Measurements from ENCODE around the gene GALC.
A peak's percentile ranks its signal among the peaks of the same experiment; 100 is the strongest.

Gene GALC

DNA sequence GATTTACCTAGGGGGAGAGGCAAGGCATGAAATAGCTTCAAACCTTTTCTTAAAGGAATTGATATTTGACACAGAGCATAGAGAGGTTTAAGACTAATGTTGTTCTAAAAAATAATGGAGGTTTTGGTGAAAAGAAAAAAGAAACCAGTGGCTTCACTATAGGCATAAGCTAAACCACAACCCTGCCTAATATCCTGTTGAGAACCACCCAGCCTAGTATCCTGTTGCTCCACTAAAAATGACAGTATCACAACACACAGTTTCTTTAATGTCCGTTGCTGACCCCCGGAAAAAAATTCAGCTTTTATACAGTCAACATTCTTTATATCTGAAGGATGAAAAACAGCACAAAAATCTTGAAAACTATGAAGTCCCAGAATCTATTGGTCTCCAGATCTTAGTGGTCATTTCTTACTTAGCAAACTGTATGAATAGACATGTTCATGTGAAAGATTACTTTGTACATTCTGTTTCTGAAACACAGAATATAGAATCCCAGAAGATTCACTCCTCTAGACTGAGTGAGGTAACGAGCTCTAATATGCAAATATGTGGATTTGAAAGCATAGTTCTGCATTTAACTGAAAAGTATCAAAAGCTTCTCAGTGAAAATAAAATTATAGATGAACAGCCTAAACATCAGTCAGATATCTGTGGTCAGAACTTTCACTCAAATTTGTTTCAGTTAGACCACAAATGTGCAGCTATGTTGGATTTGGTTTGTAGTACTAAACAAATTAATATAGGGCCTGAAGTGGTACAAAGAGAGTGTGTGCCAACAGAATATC is 40.5 kb downstream of the GALC start:
- no peak for DNase-seq

DNA sequence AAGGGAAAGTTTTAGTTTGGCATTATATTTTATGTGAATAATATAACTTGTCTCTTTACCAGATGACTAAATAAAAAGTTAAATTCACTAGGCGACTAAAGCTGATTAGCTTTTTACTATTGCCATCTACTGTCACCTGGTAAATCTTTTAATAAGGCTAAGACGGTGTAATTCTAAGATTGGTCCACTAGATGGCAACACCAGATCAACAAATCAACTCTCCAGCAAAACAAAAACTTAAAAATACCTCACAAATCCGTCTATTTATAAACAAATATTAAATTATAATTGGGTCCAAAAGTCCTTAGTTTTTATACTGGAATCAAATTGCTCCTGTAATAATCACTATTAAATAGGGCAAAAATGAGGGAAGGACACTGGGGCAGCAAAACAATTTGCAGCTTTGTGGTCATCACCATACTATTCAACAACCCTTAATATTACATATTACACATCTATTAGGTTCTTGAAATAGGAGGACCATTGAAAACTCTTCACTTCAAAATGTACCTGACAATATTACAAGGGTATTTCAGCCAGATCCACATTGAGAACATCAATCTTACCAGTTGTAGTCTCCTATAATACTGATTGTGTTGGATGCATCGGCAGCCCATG is 47.9 kb downstream of the GALC start:
- no peak for DNase-seq

DNA sequence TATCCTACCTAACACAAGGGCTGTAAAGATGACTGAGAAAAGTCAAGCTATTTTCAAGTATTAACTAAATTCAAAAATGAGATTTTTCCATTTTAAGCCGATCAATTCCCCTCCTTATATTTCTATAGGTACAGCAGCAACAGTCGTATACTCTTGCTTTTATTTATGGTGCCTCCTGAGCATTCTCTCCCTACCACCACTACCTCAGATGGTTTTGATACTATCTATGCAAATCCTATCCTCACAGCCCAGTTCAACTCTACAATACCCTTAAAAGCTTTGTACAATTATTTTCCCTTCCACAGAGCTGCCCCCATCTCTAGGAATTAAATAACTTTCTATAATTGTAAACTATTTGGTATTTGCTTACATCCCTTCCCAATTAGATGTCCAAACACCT is 52.1 kb downstream of the GALC start:
- no peak for DNase-seq

DNA sequence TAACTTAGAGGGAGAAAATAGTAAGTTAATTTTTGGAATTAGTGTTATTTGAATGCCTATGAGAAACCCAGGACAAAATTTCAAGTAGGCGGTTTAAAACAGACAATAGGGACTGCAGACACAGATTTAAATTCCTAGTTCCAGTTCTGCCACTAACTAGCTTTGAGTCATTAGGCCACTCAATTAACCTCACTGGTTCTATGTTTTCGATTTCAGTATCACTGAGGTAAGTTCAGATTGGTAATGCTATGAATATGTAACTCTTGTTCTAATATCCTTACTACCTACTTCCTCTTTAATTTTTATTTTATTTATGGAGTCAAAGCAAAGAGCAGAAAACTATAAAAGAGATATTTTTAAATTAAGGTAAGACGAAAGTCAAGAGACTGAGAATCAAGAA is 52.6 kb downstream of the GALC start:
- no peak for DNase-seq

DNA sequence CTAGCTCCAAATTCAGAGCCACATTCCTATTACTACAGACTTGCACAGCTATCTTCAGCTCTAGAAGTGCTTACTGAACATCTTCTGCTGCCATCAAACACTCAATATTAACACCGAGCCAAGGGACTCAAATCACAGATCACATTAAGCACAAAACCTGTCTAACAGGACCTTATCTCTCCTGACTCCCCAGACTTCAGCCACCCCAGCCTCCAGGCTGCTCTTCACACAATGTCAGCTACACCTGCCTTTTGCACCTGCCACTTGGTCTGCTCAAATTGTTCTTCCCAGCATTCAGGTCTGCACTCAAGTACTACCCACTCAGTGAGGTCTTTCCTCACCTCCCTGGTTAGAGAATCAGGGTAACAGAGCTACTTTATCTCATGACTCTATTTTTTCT is 57.1 kb downstream of the GALC start:
- no peak for DNase-seq

DNA sequence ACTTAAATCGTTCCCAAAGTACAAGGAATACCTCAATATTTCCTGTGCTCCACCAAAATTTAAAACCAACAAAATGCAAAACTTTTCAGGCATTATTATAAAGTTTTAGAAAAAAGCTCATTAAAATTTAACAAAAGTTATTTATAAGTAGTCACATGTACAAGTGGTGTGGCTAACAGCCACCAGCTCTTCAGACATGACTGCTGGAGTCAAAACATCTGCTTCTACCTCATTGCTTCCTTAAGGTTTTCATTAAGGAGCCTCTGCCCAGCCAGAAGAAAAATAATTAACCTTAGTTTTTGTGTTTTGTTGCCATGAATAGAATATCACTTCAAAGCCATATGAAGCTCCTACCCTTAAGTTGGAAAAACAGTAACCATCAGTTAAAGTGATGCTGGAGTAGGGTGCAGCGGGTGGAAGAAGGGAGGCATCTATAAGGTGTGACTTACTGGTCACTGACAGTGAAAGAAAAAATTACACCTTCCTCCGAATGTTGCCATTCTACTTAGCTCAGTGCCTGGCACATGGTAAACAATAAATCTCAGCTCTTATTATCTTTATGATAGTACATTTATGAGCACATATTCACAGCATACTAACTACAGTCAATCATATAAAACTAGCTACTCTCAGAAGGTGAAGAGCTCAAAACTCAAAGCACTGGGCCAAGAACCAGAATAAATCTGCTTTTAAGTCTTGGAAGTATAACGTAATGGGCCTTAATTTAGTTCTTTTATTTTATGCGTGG is 57.7 kb downstream of the GALC start:
- DNase-seq, result no peak

DNA sequence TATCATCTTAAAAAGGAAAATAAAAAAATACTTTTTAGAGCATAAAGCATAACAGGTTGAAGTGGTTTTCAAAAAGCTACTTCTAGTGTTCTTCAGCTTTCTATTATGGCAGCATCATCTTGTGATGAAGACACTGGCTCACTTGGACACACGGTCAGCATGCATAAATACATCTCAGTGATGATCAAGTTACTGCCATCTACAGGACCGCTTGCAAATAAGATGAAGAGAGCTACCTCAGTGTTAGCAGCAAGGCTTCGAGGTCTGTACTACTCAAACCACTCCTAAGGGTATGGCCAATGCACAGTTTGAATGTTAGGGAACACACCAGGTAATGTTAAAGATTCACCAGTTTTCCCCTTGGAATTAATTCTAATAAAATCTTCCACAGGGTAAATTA is 58.8 kb downstream of the GALC start:
- no peak for DNase-seq

DNA sequence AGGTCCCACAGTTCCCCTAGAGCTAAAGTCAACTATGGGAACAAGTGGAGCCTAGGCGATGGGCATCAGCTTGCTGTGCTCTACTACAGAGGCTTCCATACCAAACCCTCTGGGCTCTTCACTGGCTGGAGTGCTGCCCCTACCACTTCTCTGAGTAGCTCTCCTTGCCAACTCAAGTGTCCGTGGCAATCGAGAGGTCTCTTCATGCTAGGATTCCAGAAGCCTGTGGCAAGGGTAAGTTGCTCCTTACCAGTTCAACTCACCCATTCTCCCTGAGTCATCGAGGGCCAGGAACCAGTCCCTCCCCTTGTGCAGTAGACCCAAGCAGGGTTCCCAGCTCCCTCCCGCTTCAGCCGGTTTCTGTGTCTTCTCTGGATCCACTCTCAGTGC is 76.1 kb downstream of the GALC start:
- DNase-seq, result no peak

DNA sequence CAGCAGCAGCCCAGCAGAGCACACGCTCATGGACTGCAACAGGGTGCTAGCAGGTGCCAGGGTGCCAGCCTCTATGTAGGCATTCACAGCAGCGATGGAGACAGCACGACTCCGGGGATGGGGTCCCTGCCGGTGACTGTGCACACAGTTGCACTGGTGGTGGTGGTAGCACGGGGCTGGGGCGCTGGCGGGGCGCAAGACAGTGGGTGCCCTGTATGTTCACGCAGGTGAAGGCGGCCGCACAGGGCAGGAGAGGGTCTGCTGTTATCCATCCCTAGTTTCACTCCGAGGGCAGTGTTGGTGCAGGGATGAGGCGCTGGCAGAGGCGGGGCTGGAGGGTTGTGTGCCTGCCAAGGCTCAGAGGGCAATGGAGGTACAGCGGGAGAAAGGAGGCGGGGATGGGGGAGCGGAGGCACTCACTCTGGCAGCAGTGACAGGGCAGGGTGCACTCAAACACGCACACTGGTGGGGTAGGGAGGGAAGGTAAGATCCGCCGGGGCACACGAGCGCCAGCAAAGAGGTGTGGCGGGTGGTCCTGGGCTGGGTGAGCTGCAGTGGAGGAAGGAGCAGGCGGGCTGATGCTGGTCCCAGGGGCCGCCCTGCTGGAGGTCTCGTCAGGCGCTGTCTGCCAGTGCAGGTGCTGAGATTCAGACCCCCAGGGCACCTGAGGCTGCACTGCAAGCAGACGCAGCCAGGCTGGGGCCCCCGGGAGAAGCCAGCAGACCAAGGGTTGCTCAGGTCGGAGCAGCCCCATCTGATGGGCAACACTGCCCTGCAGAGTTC is 76.7 kb downstream of the GALC start:
- DNase-seq, result no peak

DNA sequence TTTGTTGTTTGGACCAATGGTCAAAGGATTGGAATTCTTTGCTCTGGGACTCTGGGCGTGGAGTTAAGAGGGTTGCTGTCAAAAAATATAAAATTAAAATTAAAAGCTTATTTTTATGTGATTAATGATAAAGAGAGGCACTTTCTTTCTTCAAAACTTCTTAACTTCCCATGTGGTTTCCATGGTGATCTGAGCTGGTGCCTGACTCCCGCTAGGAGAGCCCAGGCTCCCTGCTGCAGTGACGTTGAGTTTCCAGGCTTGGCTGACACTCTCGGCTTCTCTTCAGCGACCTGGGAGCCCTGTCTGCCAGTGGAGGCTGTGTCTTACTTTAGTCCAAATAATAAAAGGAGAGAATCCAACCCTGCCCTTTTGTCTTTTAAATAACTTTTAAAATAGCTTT is 84.4 kb downstream of the GALC start:
- DNase-seq, result no peak

DNA sequence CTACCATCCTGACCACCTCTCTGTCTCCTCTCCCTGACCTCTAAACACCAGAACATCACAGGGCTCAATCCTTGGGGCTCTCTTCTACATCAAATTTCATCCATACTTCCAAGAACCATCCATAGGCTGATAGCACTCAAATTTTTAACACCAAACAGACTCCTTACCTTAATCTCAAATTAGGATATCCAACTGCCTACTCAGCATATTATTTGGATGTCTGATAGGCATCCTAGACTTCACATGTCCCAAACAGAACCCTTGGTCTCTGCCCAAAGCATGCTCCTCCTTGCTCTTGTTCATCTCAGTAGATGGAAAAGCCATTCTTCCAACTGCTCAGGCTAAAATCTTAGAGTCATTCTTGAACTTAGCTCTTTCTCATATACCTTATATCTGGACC is 91.3 kb downstream of the GALC start:
- DNase-seq, result no peak

DNA sequence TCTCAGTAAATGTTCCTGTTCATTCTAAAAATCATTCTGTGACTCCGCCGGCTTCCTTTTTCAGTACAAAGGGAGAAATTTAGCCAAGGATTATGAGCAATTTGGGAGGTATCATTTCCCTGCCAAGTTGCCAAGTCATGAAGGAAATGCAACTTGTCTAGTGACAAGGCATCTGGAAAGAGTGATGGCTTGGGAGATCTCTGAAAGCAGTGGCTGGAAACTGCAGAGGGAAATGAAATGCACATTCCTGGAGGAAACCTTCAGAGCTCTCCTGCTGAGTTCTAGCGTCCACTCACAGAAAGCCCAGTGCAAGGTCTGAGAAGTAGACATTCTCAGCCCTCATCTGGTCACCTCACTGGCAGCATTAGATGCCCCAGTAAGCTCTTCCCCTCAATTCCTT is 91.7 kb downstream of the GALC start:
- DNase-seq, result no peak

DNA sequence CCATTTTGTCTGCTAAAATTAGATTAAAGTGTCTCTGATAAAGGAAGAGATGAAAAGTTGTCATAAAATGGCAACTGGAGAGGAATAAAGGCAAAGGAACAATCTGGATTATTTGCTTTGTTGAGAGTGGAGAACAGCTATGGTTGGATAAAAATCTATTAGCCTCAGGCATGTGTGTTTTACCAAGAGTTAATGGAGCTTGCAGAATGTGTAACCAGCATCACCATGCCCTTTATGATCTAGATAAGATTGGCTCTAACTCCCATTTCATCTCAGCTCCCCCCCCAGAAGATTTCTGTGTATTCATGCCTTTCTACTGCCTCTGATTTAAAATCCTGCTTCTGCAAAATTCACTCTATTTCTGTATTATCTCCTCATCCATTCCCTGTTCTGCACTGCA is 93.8 kb downstream of the GALC start:
- no peak for DNase-seq

DNA sequence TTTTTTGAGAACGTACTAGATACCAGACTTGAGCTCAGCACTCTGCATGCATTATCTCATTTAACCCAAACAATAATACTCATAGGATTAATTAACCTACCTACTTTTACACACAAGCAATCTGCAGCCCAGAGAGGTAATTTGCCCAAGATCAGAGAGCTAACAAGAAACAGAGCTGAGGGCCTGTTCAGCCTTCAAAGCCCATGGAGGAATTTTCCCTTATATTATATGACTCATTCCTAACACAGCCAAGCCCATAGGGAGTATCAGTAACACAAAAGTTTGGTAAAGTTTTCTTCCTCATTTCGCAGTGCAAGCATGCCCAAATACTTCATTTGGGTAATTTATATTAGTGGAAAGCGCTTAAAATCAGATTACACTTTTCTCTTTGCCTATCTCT is 94.7 kb downstream of the GALC start:
- DNase-seq, result no peak

DNA sequence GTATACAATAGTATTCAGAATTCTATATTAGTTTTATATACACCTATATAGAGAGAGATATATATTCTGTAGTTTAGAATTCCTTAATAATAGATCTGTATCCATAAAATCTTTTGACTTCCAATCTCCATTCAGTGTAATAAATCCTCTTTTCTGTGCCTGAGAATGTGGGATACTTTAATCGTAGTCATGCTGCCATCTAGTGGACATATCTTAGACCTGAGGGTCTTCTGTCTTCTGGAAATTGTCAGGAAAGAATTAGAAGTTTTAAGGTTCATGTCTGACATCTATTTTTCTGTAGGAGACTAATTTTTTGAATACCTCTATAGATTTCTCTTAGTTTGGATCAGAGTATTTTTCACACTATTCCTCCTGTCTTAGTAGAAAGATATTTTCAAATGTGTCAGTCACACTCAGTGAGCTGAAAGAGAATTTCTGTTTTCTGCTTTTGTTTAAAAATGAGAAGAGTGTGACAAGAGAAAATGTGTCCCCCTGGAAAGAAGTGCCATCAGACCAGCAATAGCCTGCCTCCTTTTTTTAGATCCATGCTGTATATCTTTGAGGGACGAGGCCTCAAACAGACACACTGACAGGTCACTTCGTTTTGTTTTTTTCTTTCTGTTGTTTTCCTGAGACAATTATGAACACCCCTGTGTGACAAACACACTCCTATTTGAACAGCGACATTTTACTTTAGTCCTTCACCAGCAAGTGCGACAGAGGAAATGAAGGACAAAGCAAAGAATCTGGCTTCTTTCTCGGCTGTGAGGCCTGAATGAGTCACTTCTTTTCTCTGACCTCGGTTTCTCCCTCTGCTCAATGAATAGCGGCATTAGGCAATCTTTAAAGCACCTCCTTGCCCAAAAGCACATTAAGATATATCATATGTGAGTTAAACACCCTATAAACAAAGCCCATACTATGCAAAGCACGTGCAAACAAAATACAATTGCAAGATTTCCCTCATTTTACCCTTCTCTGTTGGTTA is 96.3 kb downstream of the GALC start:
- no peak for DNase-seq

DNA sequence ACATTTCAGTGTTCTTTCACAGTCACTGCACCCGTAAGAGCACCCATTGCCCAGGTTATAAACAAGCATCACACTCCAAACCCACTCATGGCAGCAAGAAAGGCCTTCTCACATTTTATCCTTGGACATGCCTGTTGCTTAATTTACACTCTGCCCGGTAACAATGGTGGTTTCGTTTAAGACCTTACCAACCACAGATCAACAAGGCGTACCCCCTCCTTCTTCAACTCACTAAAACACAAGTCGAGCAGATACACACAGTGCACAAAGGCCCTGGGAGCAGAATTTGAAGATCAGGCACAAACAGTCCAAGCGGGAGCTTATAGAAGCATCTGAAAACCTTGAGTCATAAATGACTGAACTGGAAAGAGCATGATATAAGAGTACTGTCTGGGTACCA is 98.1 kb downstream of the GALC start:
- DNase-seq, result no peak

DNA sequence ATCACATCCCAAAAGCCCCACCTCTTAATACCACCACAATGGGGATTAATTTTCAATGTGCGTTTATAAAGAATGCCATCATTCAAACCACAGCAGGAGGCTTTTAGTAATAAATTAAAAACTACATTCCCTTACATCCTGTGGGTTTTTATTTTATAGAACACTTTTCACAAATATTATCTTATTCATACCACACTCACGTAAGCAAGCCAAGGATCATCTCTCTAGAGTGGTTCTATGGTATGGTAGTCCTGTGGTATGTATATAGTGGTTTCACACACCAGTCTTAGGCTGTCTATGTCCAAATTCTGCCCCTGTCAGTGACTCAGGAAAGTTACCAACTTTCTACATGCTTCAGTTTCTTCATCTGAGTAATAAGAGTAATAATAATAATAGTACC is 100.2 kb downstream of the GALC start:
- no peak for DNase-seq

DNA sequence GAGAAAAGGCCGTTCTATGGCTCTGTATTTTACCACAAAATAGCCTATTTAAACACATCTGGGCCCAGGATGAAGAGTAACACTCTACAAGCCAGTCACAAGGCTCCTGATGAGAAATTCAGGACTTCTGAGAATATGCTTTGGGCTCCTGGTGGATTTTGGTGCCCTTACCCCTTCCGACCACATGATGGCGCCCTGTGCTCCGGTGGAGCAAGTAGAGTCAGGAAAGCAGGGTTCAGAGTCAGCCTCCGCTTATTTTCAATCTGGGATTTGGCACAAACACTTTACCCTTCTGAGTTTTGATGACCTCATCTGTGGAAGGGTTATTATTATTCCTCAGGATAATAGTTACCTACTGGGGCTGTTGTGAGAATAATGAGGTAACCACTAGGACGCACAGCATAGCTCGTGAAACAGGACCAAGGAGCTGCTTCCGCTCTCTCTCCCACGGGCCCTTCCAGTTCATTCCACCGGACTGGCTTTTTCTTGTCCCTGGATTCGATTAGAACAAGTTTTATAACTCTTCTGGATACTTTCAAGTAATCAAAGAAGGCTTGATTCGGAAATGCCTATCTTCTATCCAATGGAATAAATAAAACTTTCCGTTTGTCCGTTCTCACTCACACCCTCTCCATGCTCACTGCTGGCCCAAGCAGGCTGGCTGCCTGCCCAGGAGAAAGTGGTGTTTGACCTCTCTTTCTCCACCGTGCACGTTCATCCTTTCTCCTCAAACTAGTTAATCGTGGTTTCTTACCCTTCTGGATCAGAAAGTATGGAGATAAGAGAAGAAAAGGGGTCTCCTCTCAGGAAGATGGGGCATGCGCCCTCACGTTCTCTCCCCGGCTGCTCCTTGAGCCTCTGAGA is 104.6 kb downstream of the GALC start:
- DNase-seq, result peak; percentile 1

DNA sequence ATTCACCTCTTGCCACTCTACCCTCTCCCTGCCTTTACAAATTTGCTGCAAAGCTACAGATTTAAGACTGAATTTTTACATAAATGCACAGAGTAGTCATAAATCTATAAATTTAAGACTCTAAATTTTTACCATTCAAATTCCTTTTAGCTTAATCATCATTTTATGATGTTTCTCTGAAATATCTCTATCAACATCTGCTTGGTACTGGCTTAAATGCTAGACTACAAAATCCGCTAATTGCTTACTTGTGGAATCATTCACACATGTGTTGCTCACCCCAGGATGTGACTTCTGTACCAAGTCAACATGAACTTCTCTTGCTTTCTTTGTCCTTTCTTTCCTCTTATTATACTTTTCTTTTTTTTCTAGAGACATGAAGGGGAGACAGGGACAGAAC is 109.2 kb downstream of the GALC start:
- DNase-seq, result no peak

Data from T-helper 9 cell (primary cell).